ENCODE data around the gene GPC3.

The GPC3 gene

GRCh38 chrX:133884430-133885394 is 100.7 kb downstream of the GPC3 start:
- DNase-seq (ENCODE audit: low read depth) = no peak

- no peak for DNase-seq (ENCODE audit: low read depth)
Observed at GRCh38 chrX:133881893-133882292, 103.5 kb downstream of the GPC3 start.

- DNase-seq (ENCODE audit: low read depth) = no peak
Observed at GRCh38 chrX:133881007-133881406, 104.4 kb downstream of the GPC3 start.

- no peak for DNase-seq (ENCODE audit: low read depth)
Observed at GRCh38 chrX:133880032-133880443, 105.4 kb downstream of the GPC3 start.

- no peak for DNase-seq (ENCODE audit: low read depth)
Observed at GRCh38 chrX:133878710-133879109, 106.7 kb downstream of the GPC3 start.

- no peak for DNase-seq (ENCODE audit: low read depth)
Observed at GRCh38 chrX:133876646-133877045, 108.7 kb downstream of the GPC3 start.

- no peak for DNase-seq (ENCODE audit: low read depth)
Observed at GRCh38 chrX:133869270-133869669, 116.1 kb downstream of the GPC3 start.

- no peak for DNase-seq (ENCODE audit: low read depth)
Observed at GRCh38 chrX:133868682-133869081, 116.7 kb downstream of the GPC3 start.

- no peak for DNase-seq (ENCODE audit: low read depth)
Observed at GRCh38 chrX:133868250-133868649, 117.1 kb downstream of the GPC3 start.

- DNase-seq (ENCODE audit: low read depth) = no peak
Observed at GRCh38 chrX:133865761-133866471, 119.5 kb downstream of the GPC3 start.

GRCh38 chrX:133864236-133864635 is 121.2 kb downstream of the GPC3 start:
- no peak for DNase-seq (ENCODE audit: low read depth)

- DNase-seq (ENCODE audit: low read depth) = no peak
Observed at GRCh38 chrX:133859860-133860259, 125.5 kb downstream of the GPC3 start.

- no peak for DNase-seq (ENCODE audit: low read depth)
Observed at GRCh38 chrX:133859336-133859735, 126.1 kb downstream of the GPC3 start.

- no peak for DNase-seq (ENCODE audit: low read depth)
Observed at GRCh38 chrX:133857640-133858269, 127.6 kb downstream of the GPC3 start.

- DNase-seq (ENCODE audit: low read depth) = no peak
Observed at GRCh38 chrX:133856819-133857218, 128.6 kb downstream of the GPC3 start.

- DNase-seq (ENCODE audit: low read depth) = no peak
Observed at GRCh38 chrX:133854290-133854689, 131.1 kb downstream of the GPC3 start.

GRCh38 chrX:133852837-133853356 is 132.5 kb downstream of the GPC3 start:
- no peak for DNase-seq (ENCODE audit: low read depth)

- no peak for DNase-seq (ENCODE audit: low read depth)
Observed at GRCh38 chrX:133852401-133852800, 133.0 kb downstream of the GPC3 start.

- DNase-seq (ENCODE audit: low read depth) = no peak
Observed at GRCh38 chrX:133850399-133850798, 135.0 kb downstream of the GPC3 start.

GRCh38 chrX:133849676-133850075 is 135.7 kb downstream of the GPC3 start:
- no peak for DNase-seq (ENCODE audit: low read depth)

- no peak for DNase-seq (ENCODE audit: low read depth)
Observed at GRCh38 chrX:133847340-133847994, 137.9 kb downstream of the GPC3 start.

GRCh38 chrX:133846311-133846710 is 139.1 kb downstream of the GPC3 start:
- DNase-seq (ENCODE audit: low read depth) = no peak
